Retina (tissue), 1 donor: ENCODE data around the gene CKLF.
"Not testable (repeated sequence)": the region's sequence is repeated elsewhere in the genome, so short reads cannot be mapped to it uniquely, and the experiment has no call there.

Experiments
- DNase-seq: peaks from one replicate; pipeline ENCODE4 v3.0.0-alpha.2; 2016

CKLF gene

GRCh38 chr16:66544016-66544757, 8.2 kb upstream of the CKLF start:
- DNase-seq, result no peak

- no peak for DNase-seq
Observed at GRCh38 chr16:66547101-66547989, 5.0 kb upstream of the CKLF start.

- DNase-seq, result no peak
Observed at GRCh38 chr16:66548068-66548467, 4.3 kb upstream of the CKLF start.

GRCh38 chr16:66548868-66549267, 3.5 kb upstream of the CKLF start:
- DNase-seq, result no peak

GRCh38 chr16:66549284-66550131, 2.9 kb upstream of the CKLF start, which contains the start of gene TK2:
Gene TK2 (minus strand): TSS chr16:66550122. CDS start chr16:66550061, 61 bp downstream.
- DNase-seq, result peak; percentile 91

- peak; percentile 23 for DNase-seq
Observed at GRCh38 chr16:66551348-66551759, 1.0 kb upstream of the CKLF start.

- no peak for DNase-seq
Observed at GRCh38 chr16:66551788-66552285, 539 bp upstream of the CKLF start.

GRCh38 chr16:66553223-66553622, 847 bp downstream of the CKLF start:
- peak; percentile 8 for DNase-seq

- no peak for DNase-seq
Observed at GRCh38 chr16:66554021-66554420, 1.6 kb downstream of the CKLF start.

- no peak for DNase-seq
Observed at GRCh38 chr16:66554495-66554894, 2.1 kb downstream of the CKLF start.

- DNase-seq, result no peak
Observed at GRCh38 chr16:66560107-66560506, 7.7 kb downstream of the CKLF start.

GRCh38 chr16:66561381-66562080, 9.2 kb downstream of the CKLF start:
- no peak for DNase-seq

GRCh38 chr16:66562409-66562808, 10.0 kb downstream of the CKLF start:
- DNase-seq, result no peak

GRCh38 chr16:66562986-66563385, 10.6 kb downstream of the CKLF start:
- no peak for DNase-seq

GRCh38 chr16:66563574-66564334, 11.4 kb downstream of the CKLF start:
- no peak for DNase-seq

GRCh38 chr16:66566051-66566901, 13.9 kb downstream of the CKLF start, which contains the start of gene CMTM1:
Gene CMTM1 (plus strand): TSS chr16:66566439. CDS start chr16:66566514, 75 bp downstream.
- no peak for DNase-seq

- DNase-seq, result not testable (repeated sequence)
Observed at GRCh38 chr16:66567270-66567669, 14.9 kb downstream of the CKLF start.

- DNase-seq, result no peak
Observed at GRCh38 chr16:66568355-66568754, 16.0 kb downstream of the CKLF start.

GRCh38 chr16:66569131-66569530, 16.8 kb downstream of the CKLF start:
- no peak for DNase-seq

- DNase-seq, result no peak
Observed at GRCh38 chr16:66569827-66570405, 17.5 kb downstream of the CKLF start.
